Measurements from ENCODE around the gene SOAT2.
"Not testable (repeated sequence)": the region's sequence is repeated elsewhere in the genome, so short reads cannot be mapped to it uniquely, and the experiment has no call there.

SOAT2 gene

GRCh38 chr12:53099071-53099882 lies 4.0 kb upstream of the SOAT2 start:
- Histone ChIP-seq H3K4me1 (ENCODE audit: control insufficient read depth, insufficient read depth, low read length, poor library complexity, severe bottlenecking) (peaks cover 37% of the 10 kb centered on the region), H3K36me3 (ENCODE audit: control insufficient read depth, insufficient read depth, low read length) (no peaks in the 10 kb centered on the region), H3K27ac (ENCODE audit: low read depth, low read length, severe bottlenecking) (peak overlapping the region; percentile 59), H3K4me3 (ENCODE audit: extremely low read depth, insufficient read depth, low read length, poor library complexity, severe bottlenecking) (no peak overlapping the region), H3K9me3 (ENCODE audit: control insufficient read depth, low read length) (no peaks in the 10 kb centered on the region)
- WGBS, 2 experiments (ENCODE audit: insufficient coverage in 2 of 2) = 15 to 36% methylated on average over 2 of the region's 6 CpGs

GRCh38 chr12:53100466-53101151 lies 2.7 kb upstream of the SOAT2 start:
- Histone ChIP-seq H3K4me3 (ENCODE audit: extremely low read depth, insufficient read depth, low read length, poor library complexity, severe bottlenecking) (no peak overlapping the region), H3K36me3 (ENCODE audit: control insufficient read depth, insufficient read depth, low read length) (no peaks in the 10 kb centered on the region), H3K4me1 (ENCODE audit: control insufficient read depth, insufficient read depth, low read length, poor library complexity, severe bottlenecking) (peaks cover 40% of the 10 kb centered on the region), H3K27ac (ENCODE audit: low read depth, low read length, severe bottlenecking) (no peak overlapping the region), H3K9me3 (ENCODE audit: control insufficient read depth, low read length) (no peaks in the 10 kb centered on the region)
- 81 to 94% methylated on average over 9 to 10 of the region's 13 CpGs for WGBS, 2 experiments (ENCODE audit: insufficient coverage in 2 of 2)

DNA sequence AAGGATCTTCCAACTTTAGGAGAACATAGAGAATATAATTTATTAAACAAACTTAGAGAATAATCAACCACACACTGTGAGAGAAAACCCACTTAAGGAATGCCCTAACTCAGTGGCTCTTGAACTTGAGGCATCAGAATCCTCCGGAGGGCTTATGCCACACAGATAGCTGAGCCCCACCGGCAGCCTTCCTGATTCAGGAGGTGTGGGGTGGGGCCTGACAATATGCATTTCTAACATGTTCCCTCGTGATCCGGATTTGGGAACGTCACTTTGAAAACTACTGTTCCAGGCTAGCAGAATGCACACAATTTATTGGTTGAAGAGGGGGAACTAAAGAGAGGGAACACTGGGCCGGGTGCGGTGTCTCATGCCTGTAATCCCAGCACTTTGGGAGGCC lies 2.0 kb upstream of the SOAT2 start:
- no peaks in the 10 kb centered on the region for H3K9me3 ChIP-seq (ENCODE audit: control insufficient read depth, low read length)
- H3K27ac ChIP-seq (ENCODE audit: low read depth, low read length, severe bottlenecking) = no peak overlapping the region
- H3K4me3 ChIP-seq (ENCODE audit: extremely low read depth, insufficient read depth, low read length, poor library complexity, severe bottlenecking) = no peak overlapping the region
- no peaks in the 10 kb centered on the region for H3K36me3 ChIP-seq (ENCODE audit: control insufficient read depth, insufficient read depth, low read length)
- peaks cover 35% of the 10 kb centered on the region for H3K4me1 ChIP-seq (ENCODE audit: control insufficient read depth, insufficient read depth, low read length, poor library complexity, severe bottlenecking)
- WGBS, 2 experiments (ENCODE audit: insufficient coverage in 2 of 2) = 84 to 94% methylated on average over 6 to 7 of the region's 7 CpGs

- Histone ChIP-seq H3K9me3 (ENCODE audit: control insufficient read depth, low read length) (no peaks in the 10 kb centered on the region), H3K27ac (ENCODE audit: low read depth, low read length, severe bottlenecking) (no peak overlapping the region), H3K4me3 (ENCODE audit: extremely low read depth, insufficient read depth, low read length, poor library complexity, severe bottlenecking) (no peak overlapping the region), H3K4me1 (ENCODE audit: control insufficient read depth, insufficient read depth, low read length, poor library complexity, severe bottlenecking) (peaks cover 27% of the 10 kb centered on the region), H3K36me3 (ENCODE audit: control insufficient read depth, insufficient read depth, low read length) (no peaks in the 10 kb centered on the region)
- 88 to 96% methylated on average over 8 to 9 of the region's 12 CpGs for WGBS, 2 experiments (ENCODE audit: insufficient coverage in 2 of 2)
Observed at GRCh38 chr12:53101931-53102781, 1.1 kb upstream of the SOAT2 start.

GRCh38 chr12:53103860-53104305 lies 597 bp downstream of the SOAT2 start:
- 66 to 80% methylated on average over 1 to 3 of the region's 3 CpGs for WGBS, 2 experiments (ENCODE audit: insufficient coverage in 2 of 2)
- no peaks in the 10 kb centered on the region for H3K9me3 ChIP-seq (ENCODE audit: control insufficient read depth, low read length)
- peak overlapping the region; percentile 66 for H3K27ac ChIP-seq (ENCODE audit: low read depth, low read length, severe bottlenecking)
- peaks cover 24% of the 10 kb centered on the region for H3K4me1 ChIP-seq (ENCODE audit: control insufficient read depth, insufficient read depth, low read length, poor library complexity, severe bottlenecking)
- no peaks in the 10 kb centered on the region for H3K36me3 ChIP-seq (ENCODE audit: control insufficient read depth, insufficient read depth, low read length)
- no peak overlapping the region for H3K4me3 ChIP-seq (ENCODE audit: extremely low read depth, insufficient read depth, low read length, poor library complexity, severe bottlenecking)

DNA sequence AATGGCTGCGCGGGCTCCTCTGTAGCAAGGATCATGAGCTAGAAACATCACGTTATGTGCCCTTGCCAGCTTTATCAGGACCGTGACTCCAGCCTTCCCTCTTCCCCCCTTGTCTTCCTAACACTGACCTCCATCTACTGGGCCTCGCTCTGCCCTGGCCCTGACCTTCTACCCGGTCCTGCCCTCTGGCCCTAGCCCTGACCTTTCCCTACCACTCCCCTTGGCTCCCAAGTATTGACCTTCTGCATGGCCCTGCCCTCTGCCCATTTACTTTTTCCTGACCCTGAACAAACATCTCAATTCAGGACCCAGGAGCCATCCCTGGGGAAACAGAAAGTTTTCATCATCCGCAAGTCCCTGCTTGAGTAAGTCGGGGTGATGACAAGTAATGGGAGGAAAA lies 2.0 kb downstream of the SOAT2 start:
- Histone ChIP-seq H3K27ac (ENCODE audit: low read depth, low read length, severe bottlenecking) (no peak overlapping the region), H3K4me3 (ENCODE audit: extremely low read depth, insufficient read depth, low read length, poor library complexity, severe bottlenecking) (no peak overlapping the region), H3K36me3 (ENCODE audit: control insufficient read depth, insufficient read depth, low read length) (no peaks in the 10 kb centered on the region), H3K4me1 (ENCODE audit: control insufficient read depth, insufficient read depth, low read length, poor library complexity, severe bottlenecking) (peaks cover 20% of the 10 kb centered on the region), H3K9me3 (ENCODE audit: control insufficient read depth, low read length) (peaks cover 7% of the 10 kb centered on the region)
- 92 to 94% methylated on average over 6 of the region's 8 CpGs for WGBS, 2 experiments (ENCODE audit: insufficient coverage in 2 of 2)

GRCh38 chr12:53105712-53106439 lies 2.6 kb downstream of the SOAT2 start:
- 91 to 98% methylated on average over 4 to 5 of the region's 7 CpGs for WGBS, 2 experiments (ENCODE audit: insufficient coverage in 2 of 2)
- H3K36me3 ChIP-seq (ENCODE audit: control insufficient read depth, insufficient read depth, low read length) = no peaks in the 10 kb centered on the region
- H3K4me1 ChIP-seq (ENCODE audit: control insufficient read depth, insufficient read depth, low read length, poor library complexity, severe bottlenecking) = peaks cover 20% of the 10 kb centered on the region
- peaks cover 8% of the 10 kb centered on the region for H3K9me3 ChIP-seq (ENCODE audit: control insufficient read depth, low read length)
- H3K4me3 ChIP-seq (ENCODE audit: extremely low read depth, insufficient read depth, low read length, poor library complexity, severe bottlenecking) = no peak overlapping the region
- no peak overlapping the region for H3K27ac ChIP-seq (ENCODE audit: low read depth, low read length, severe bottlenecking)

GRCh38 chr12:53107122-53107521 lies 3.8 kb downstream of the SOAT2 start:
- no CpG with 5 or more reads among the region's 7 CpGs for WGBS, 2 experiments (ENCODE audit: insufficient coverage in 2 of 2)
- Histone ChIP-seq H3K36me3 (ENCODE audit: control insufficient read depth, insufficient read depth, low read length) (no peaks in the 10 kb centered on the region), H3K4me1 (ENCODE audit: control insufficient read depth, insufficient read depth, low read length, poor library complexity, severe bottlenecking) (peaks cover 20% of the 10 kb centered on the region), H3K27ac (ENCODE audit: low read depth, low read length, severe bottlenecking) (no peak overlapping the region), H3K9me3 (ENCODE audit: control insufficient read depth, low read length) (peaks cover 8% of the 10 kb centered on the region), H3K4me3 (ENCODE audit: extremely low read depth, insufficient read depth, low read length, poor library complexity, severe bottlenecking) (no peak overlapping the region)

DNA sequence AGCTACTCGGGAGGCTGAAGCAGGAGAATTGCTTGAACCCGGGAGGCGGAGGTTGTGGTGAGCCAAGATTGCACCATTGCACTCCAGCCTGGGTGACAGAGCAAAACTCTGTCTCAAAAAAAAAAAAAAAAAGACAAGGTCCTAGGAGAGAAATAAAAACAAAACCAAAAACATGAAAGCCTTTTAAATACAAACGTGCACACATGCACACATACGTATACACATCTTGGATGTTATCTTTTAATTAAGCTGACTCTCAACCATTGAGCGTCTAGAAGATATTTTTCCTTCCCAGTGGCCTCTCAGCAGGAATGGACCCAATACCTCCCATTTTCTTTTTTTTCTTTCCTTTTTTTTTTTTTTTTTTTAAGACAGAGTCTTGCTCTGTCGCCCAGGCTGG lies 9.1 kb downstream of the SOAT2 start:
- H3K9me3 ChIP-seq (ENCODE audit: control insufficient read depth, low read length); H3K27ac ChIP-seq (ENCODE audit: low read depth, low read length, severe bottlenecking); H3K36me3 ChIP-seq (ENCODE audit: control insufficient read depth, insufficient read depth, low read length); H3K4me3 ChIP-seq (ENCODE audit: extremely low read depth, insufficient read depth, low read length, poor library complexity, severe bottlenecking); H3K4me1 ChIP-seq (ENCODE audit: control insufficient read depth, insufficient read depth, low read length, poor library complexity, severe bottlenecking): not testable (repeated sequence)
- 88 to 93% methylated on average over 5 to 6 of the region's 7 CpGs for WGBS, 2 experiments (ENCODE audit: insufficient coverage in 2 of 2)

GRCh38 chr12:53113136-53113705 lies 9.9 kb downstream of the SOAT2 start:
- no peaks in the 10 kb centered on the region for H3K36me3 ChIP-seq (ENCODE audit: control insufficient read depth, insufficient read depth, low read length)
- H3K27ac ChIP-seq (ENCODE audit: low read depth, low read length, severe bottlenecking) = no peak overlapping the region
- H3K4me3 ChIP-seq (ENCODE audit: extremely low read depth, insufficient read depth, low read length, poor library complexity, severe bottlenecking) = no peak overlapping the region
- peaks cover 8% of the 10 kb centered on the region for H3K9me3 ChIP-seq (ENCODE audit: control insufficient read depth, low read length)
- WGBS, 2 experiments (ENCODE audit: insufficient coverage in 2 of 2) = 83 to 92% methylated on average over 12 of the region's 12 CpGs
- no peaks in the 10 kb centered on the region for H3K4me1 ChIP-seq (ENCODE audit: control insufficient read depth, insufficient read depth, low read length, poor library complexity, severe bottlenecking)
